ENCODE data around the gene MMP19. TPM values are rescaled to one million over a fixed set of nuclear protein-coding genes. Genes with fewer than 3 reads are reported as not detected.

MMP19 gene
- total RNA-seq, 1 experiment from 2014 or later: 2.3 TPM

- TF ChIP-seq RAD21 (IDR thresholded peaks at IDR 0.05; ENCODE audit: low read depth) (no peak), CBX3 (IDR thresholded peaks at IDR 0.05; ENCODE audit: low read depth) (no peak), SRF (IDR thresholded peaks at IDR 0.05; ENCODE audit: low read depth) (no peak), POLR2AphosphoS5 (IDR thresholded peaks at IDR 0.05; ENCODE audit: low read depth, low read length) (no peak)
- H3K27me3 ChIP-seq (ENCODE audit: insufficient read depth, low read length): no peaks in the 10 kb centered on the region
- H3K27ac ChIP-seq (ENCODE audit: low read depth, low read length): no peak overlapping the region
- BruUV-seq (replicated peaks): no TSS peak
- no peaks in the 10 kb centered on the region for H3K9me2 ChIP-seq (ENCODE audit: insufficient read depth)
- H3K36me3 ChIP-seq (ENCODE audit: control insufficient read depth in 1 of 2, insufficient read depth in 2 of 2, low read length in 2 of 2): peaks cover 27 to 40% of the 10 kb centered on the region in 2 experiments
- ATAC-seq: no peak
- peak overlapping the region; percentile 72 for H3K9ac ChIP-seq (ENCODE audit: low read length)
- ChIA-PET RAD21 (ENCODE audit: low non-redundant PET in 1 of 2, low total read pairs in 2 of 2, uncharacterized antibody in 2 of 2, unreplicated experiment in 2 of 2) (no interaction called here), CTCF (interaction anchor here (1.4 to 3.1 kb wide), 3 partner anchors 11 to 178 kb away, joined by 3 to 14 read pairs (median 9); partner anchors contain the start of genes DNAJC14, PYM1 and SUOX), POLR2A (interaction anchor here (1.2 to 1.9 kb wide), 3 partner anchors 11 to 1160 kb away, joined by 3 to 59 read pairs (median 3); partner anchors contain the start of gene DNAJC14)
- H3K4me2 ChIP-seq (ENCODE audit: low read length): peak overlapping the region; percentile 95
- H3K4me1 ChIP-seq (ENCODE audit: control insufficient read depth in 1 of 2, insufficient read depth in 2 of 2, low read length in 2 of 2): peaks cover 14 to 20% of the 10 kb centered on the region in 2 experiments
- H3K4me3 ChIP-seq (replicated peaks in 1 of 2; ENCODE audit: low read depth in 1 of 2, low read length in 2 of 2): peak overlapping the region; percentile 76 to 79
- intact Hi-C loops (cut with micrococcal nuclease): no loop called here
- peaks cover 62% of the 10 kb centered on the region for H3K79me2 ChIP-seq (ENCODE audit: insufficient read depth, low read length)
- no peaks in the 10 kb centered on the region for H3K9me3 ChIP-seq (ENCODE audit: control insufficient read depth in 1 of 2, insufficient read depth in 1 of 2, low read depth in 1 of 2, low read length in 2 of 2)
- no peak overlapping the region for H2AFZ ChIP-seq (ENCODE audit: low read depth, low read length, poor library complexity, severe bottlenecking)
- no peaks in the 10 kb centered on the region for H4K20me1 ChIP-seq (ENCODE audit: insufficient read depth)
- no peak for DNase-seq (ENCODE audit: low read depth, low spot score)
Observed at GRCh38 chr12:55818886-55819285, 23.9 kb downstream of the MMP19 start.

- POLR2A ChIA-PET: interaction anchor here (0.7 to 1.9 kb wide), 14 partner anchors 9 to 1160 kb away, joined by 3 to 59 read pairs (median 6); partner anchors contain the start of genes CD63, DNAJC14, PA2G4 and RAB5B
- Histone ChIP-seq H2AFZ (ENCODE audit: low read depth, low read length, poor library complexity, severe bottlenecking) (no peak overlapping the region), H3K27me3 (ENCODE audit: insufficient read depth, low read length) (no peaks in the 10 kb centered on the region), H3K4me3 (replicated peaks in 1 of 2; ENCODE audit: low read depth in 1 of 2, low read length in 2 of 2) (peak overlapping the region; percentile 76 to 79), H3K4me2 (ENCODE audit: low read length) (peak overlapping the region; percentile 95), H3K36me3 (ENCODE audit: control insufficient read depth in 1 of 2, insufficient read depth in 2 of 2, low read length in 2 of 2) (peaks cover 24 to 37% of the 10 kb centered on the region in 2 experiments), H3K79me2 (ENCODE audit: insufficient read depth, low read length) (peaks cover 64% of the 10 kb centered on the region), H3K9me3 (ENCODE audit: control insufficient read depth in 1 of 2, insufficient read depth in 1 of 2, low read depth in 1 of 2, low read length in 2 of 2) (no peaks in the 10 kb centered on the region), H3K9ac (ENCODE audit: low read length) (peak overlapping the region; percentile 72), H3K27ac (ENCODE audit: low read depth, low read length) (peak overlapping the region; percentile 42), H3K9me2 (ENCODE audit: insufficient read depth) (no peaks in the 10 kb centered on the region), H3K4me1 (ENCODE audit: control insufficient read depth in 1 of 2, insufficient read depth in 2 of 2, low read length in 2 of 2) (peaks cover 14 to 20% of the 10 kb centered on the region in 2 experiments), H4K20me1 (ENCODE audit: insufficient read depth) (no peaks in the 10 kb centered on the region)
- DNase-seq (ENCODE audit: low read depth, low spot score) (no peak), ATAC-seq (peak; percentile 53)
- RAD21 ChIA-PET (ENCODE audit: low non-redundant PET in 1 of 2, low total read pairs in 2 of 2, uncharacterized antibody in 2 of 2, unreplicated experiment in 2 of 2): no interaction called here
- intact Hi-C loops (cut with micrococcal nuclease): no loop called here
- BruUV-seq (replicated peaks): TSS peak; percentile 72
- TF ChIP-seq CEBPB (IDR thresholded peaks at IDR 0.05; ENCODE audit: low read depth) (no peak), RAD21 (IDR thresholded peaks at IDR 0.05; ENCODE audit: low read depth) (no peak), POLR2AphosphoS5 (IDR thresholded peaks at IDR 0.05; ENCODE audit: low read depth, low read length) (peak; percentile 46; the same call in 1 of the 2 replicates), CTCF (IDR thresholded peaks at IDR 0.05 in 2 of 3, conservative IDR thresholded peaks at IDR 0.05 in 1 of 3; ENCODE audit: borderline replicate concordance in 1 of 3, insufficient read depth in 1 of 3, low read depth in 2 of 3, low read length in 2 of 3) (no peak), POLR2A (IDR thresholded peaks at IDR 0.05; ENCODE audit: borderline replicate concordance, extremely low read depth, insufficient read depth, insufficient read length) (peak; percentile 16), ATF3 (IDR thresholded peaks at IDR 0.05) (no peak), TCF7L2 (IDR thresholded peaks at IDR 0.05; ENCODE audit: borderline replicate concordance, extremely low read depth, insufficient read depth, insufficient read length) (no peak), ZFX (IDR thresholded peaks at IDR 0.05) (no peak), ZNF274 (IDR thresholded peaks at IDR 0.05; ENCODE audit: low read depth, low read length) (no peak), MAX (IDR thresholded peaks at IDR 0.05) (no peak; the same call in 1 of the 2 replicates), SIN3A (IDR thresholded peaks at IDR 0.05; ENCODE audit: low read depth) (peak; percentile 60; the same call in 1 of the 2 replicates), EGR1 (IDR thresholded peaks at IDR 0.05; ENCODE audit: low read depth) (no peak)
- CTCF ChIA-PET: interaction anchor here (0.6 to 3.1 kb wide), 9 partner anchors 9 to 267 kb away, joined by 3 to 18 read pairs (median 5); partner anchors contain the start of genes DNAJC14, ITGA7, PYM1 and SUOX
Observed at GRCh38 chr12:55818140-55818728, 24.5 kb downstream of the MMP19 start.
